ENCODE measurements around the gene TRMU. TPM values are rescaled to one million over a fixed set of nuclear protein-coding genes. Genes with fewer than 3 reads are reported as not detected.

The TRMU gene
- total and polyA plus RNA-seq, 10 donors: 23.7 to 59.6 (median 43.3) TPM

GRCh38 chr22:46290843-46291785 lies 44.4 kb upstream of the TRMU start:
- TF ChIP-seq POLR2AphosphoS5 (IDR thresholded peaks at IDR 0.05) (peak in 1 of 3 donors; percentile 4), CTCF (IDR thresholded peaks at IDR 0.05 in 8 of 11, conservative IDR thresholded peaks at IDR 0.05 in 3 of 11) (no peak), POLR2A (IDR thresholded peaks at IDR 0.05) (no peak)
- Histone ChIP-seq H3K4me3 (no peak overlapping the region), H3K9me3 (peaks cover 0 to 15% (median 9%) of the 10 kb centered on the region in 8 donors), H3K36me3 (peaks cover 0 to 71% (median 25%) of the 10 kb centered on the region in 6 donors), H3K4me1 (peaks cover 29 to 80% (median 61%) of the 10 kb centered on the region in 6 donors), H3K27me3 (replicated peaks in 1 of 7) (no peaks in the 10 kb centered on the region), H3K27ac (peak overlapping the region in 3 of 8 donors; percentile 28 to 86 (median 86))
- intact Hi-C loops (cut with DNase I; ENCODE audit: low total_unique reads): no loop called here
- 93 to 94% (median 94%) methylated on average over 21 to 23 of the region's 23 CpGs for WGBS, 5 donors
- peak; percentile 74 for DNase-seq

GRCh38 chr22:46292173-46292572 lies 43.3 kb upstream of the TRMU start:
- intact Hi-C loops (cut with DNase I; ENCODE audit: low total_unique reads): no loop called here

GRCh38 chr22:46292732-46293131 lies 42.8 kb upstream of the TRMU start:
- TF ChIP-seq POLR2AphosphoS5 (IDR thresholded peaks at IDR 0.05) (peak; percentile 5 to 72 (median 58)), POLR2A (IDR thresholded peaks at IDR 0.05) (no peak)
- Histone ChIP-seq H3K4me1 (peaks cover 28 to 78% (median 61%) of the 10 kb centered on the region in 6 donors), H3K27ac (peak overlapping the region in 6 of 8 donors; percentile 39 to 78 (median 66)), H3K4me3 (no peak overlapping the region), H3K27me3 (replicated peaks in 1 of 7) (peaks cover 0 to 5% (median 0%) of the 10 kb centered on the region in 7 donors), H3K36me3 (peaks cover 0 to 57% (median 20%) of the 10 kb centered on the region in 6 donors), H3K9me3 (peaks cover 0 to 15% (median 9%) of the 10 kb centered on the region in 8 donors)
- intact Hi-C loops (cut with DNase I; ENCODE audit: low total_unique reads): no loop called here
- WGBS, 5 donors: 44 to 90% (median 85%) methylated on average over 3 to 14 of the region's 14 CpGs
- peak; percentile 85 for DNase-seq

More at GRCh38 chr22:46292173-46292572, 43.3 kb upstream of the TRMU start:
- DNase-seq: no peak
- WGBS, 5 donors: 90 to 96% (median 94%) methylated on average over 3 of the region's 3 CpGs
- Histone ChIP-seq H3K4me3 (no peak overlapping the region), H3K36me3 (peaks cover 0 to 61% (median 20%) of the 10 kb centered on the region in 6 donors), H3K27ac (peak overlapping the region in 5 of 8 donors; percentile 3 to 78 (median 67)), H3K4me1 (peaks cover 29 to 78% (median 62%) of the 10 kb centered on the region in 6 donors), H3K27me3 (replicated peaks in 1 of 7) (peaks cover 0 to 4% (median 0%) of the 10 kb centered on the region in 7 donors), H3K9me3 (peaks cover 0 to 15% (median 9%) of the 10 kb centered on the region in 8 donors)
- TF ChIP-seq POLR2A (IDR thresholded peaks at IDR 0.05) (no peak), POLR2AphosphoS5 (IDR thresholded peaks at IDR 0.05) (no peak), CTCF (IDR thresholded peaks at IDR 0.05 in 8 of 11, conservative IDR thresholded peaks at IDR 0.05 in 3 of 11) (no peak)

GRCh38 chr22:46293577-46294260 lies 41.8 kb upstream of the TRMU start:
- 57 to 82% (median 58%) methylated on average over 11 of the region's 11 CpGs for WGBS, 5 donors
- Histone ChIP-seq H3K4me1 (peaks cover 19 to 75% (median 53%) of the 10 kb centered on the region in 6 donors), H3K4me3 (no peak overlapping the region), H3K27ac (peak overlapping the region in 7 of 8 donors; percentile 39 to 78 (median 65)), H3K27me3 (replicated peaks in 1 of 7) (peaks cover 0 to 5% (median 0%) of the 10 kb centered on the region in 7 donors), H3K36me3 (peaks cover 0 to 55% (median 20%) of the 10 kb centered on the region in 6 donors), H3K9me3 (peaks cover 0 to 15% (median 9%) of the 10 kb centered on the region in 8 donors)
- intact Hi-C loops (cut with DNase I; ENCODE audit: low total_unique reads): no loop called here
- DNase-seq: peak; percentile 84
- peak; percentile 55 to 76 (median 70) for TF ChIP-seq POLR2AphosphoS5 (IDR thresholded peaks at IDR 0.05)
- no peak for TF ChIP-seq POLR2A (IDR thresholded peaks at IDR 0.05)
- TF ChIP-seq CTCF (IDR thresholded peaks at IDR 0.05 in 8 of 11, conservative IDR thresholded peaks at IDR 0.05 in 3 of 11): no peak
